Endothelial cell (in vitro differentiated cells): ENCODE data around the gene NBAS. TPM values are rescaled to one million over a fixed set of nuclear protein-coding genes. Genes with fewer than 3 reads are reported as not detected.

Experiments used
- DNase-seq: peaks from one replicate; pipeline ENCODE4 v3.0.0; 2021; ENCODE audit warnings: low spot score
- H3K27ac Mint-ChIP-seq: one replicate; pipeline ENCODE4 v1.8.0; 2021; ENCODE audit warnings: mixed read lengths, inconsistent platforms; ENCODE audit not compliant: unreplicated experiment
- H3K27me3 Mint-ChIP-seq: one replicate; pipeline ENCODE4 v1.8.0; 2021; ENCODE audit warnings: mild to moderate bottlenecking, moderate library complexity, mixed read lengths, inconsistent platforms; ENCODE audit not compliant: unreplicated experiment
- H3K36me3 Mint-ChIP-seq: one replicate; pipeline ENCODE4 v1.8.0; 2021; ENCODE audit warnings: mild to moderate bottlenecking, low read depth, mixed read lengths, inconsistent platforms; ENCODE audit not compliant: unreplicated experiment
- H3K4me1 Mint-ChIP-seq: one replicate; pipeline ENCODE4 v1.8.0; 2021; ENCODE audit warnings: mild to moderate bottlenecking, mixed read lengths, inconsistent platforms; ENCODE audit not compliant: unreplicated experiment
- H3K4me3 Mint-ChIP-seq: one replicate; pipeline ENCODE4 v1.8.0; 2021; ENCODE audit warnings: mild to moderate bottlenecking, mixed read lengths, inconsistent platforms; ENCODE audit not compliant: unreplicated experiment
- H3K9me3 Mint-ChIP-seq: one replicate; pipeline ENCODE4 v1.8.0; 2021; ENCODE audit warnings: mixed read lengths, inconsistent platforms; ENCODE audit not compliant: unreplicated experiment
- CTCF ChIP-seq: fragments of 200-600 bp; sonication (generic); IDR thresholded peaks from one replicate; pipeline ENCODE4 v1.5.0; 2021; ENCODE audit warnings: antibody characterized with exemption; ENCODE audit not compliant: unreplicated experiment
- total RNA-seq: library from RNA; stranded (reverse); fragmentation: NEBNext Ultra II Directional; extraction: Animal tissue kit (Norgen Biotek cat#: 25700); gene quantifications from one replicate; pipeline ENCODE4 v1.2.1, GENCODE V29; 2021; ENCODE audit not compliant: unreplicated experiment

The NBAS gene
- total RNA-seq, 1 donor from 2014 or later: 52.8 TPM

- H3K4me3 Mint-ChIP-seq: no peak overlapping the region
- H3K27ac Mint-ChIP-seq: no peak overlapping the region
- no peak for TF ChIP-seq CTCF
- H3K9me3 Mint-ChIP-seq: no peaks in the 10 kb centered on the region
- H3K27me3 Mint-ChIP-seq: peaks cover 5% of the 10 kb centered on the region
- DNase-seq: no peak
- H3K4me1 Mint-ChIP-seq: peaks cover 23% of the 10 kb centered on the region
- peaks cover 3% of the 10 kb centered on the region for H3K36me3 Mint-ChIP-seq
These were observed 5.4 kb downstream of the NBAS start for GRCh38 chr2:15555760-15556193.

GRCh38 chr2:15554525-15555218 lies 6.5 kb downstream of the NBAS start:
- peaks cover 3% of the 10 kb centered on the region for H3K36me3 Mint-ChIP-seq
- H3K27ac Mint-ChIP-seq: no peak overlapping the region
- H3K4me3 Mint-ChIP-seq: no peak overlapping the region
- no peaks in the 10 kb centered on the region for H3K27me3 Mint-ChIP-seq
- no peak for DNase-seq
- no peaks in the 10 kb centered on the region for H3K9me3 Mint-ChIP-seq
- TF ChIP-seq CTCF: no peak
- peaks cover 13% of the 10 kb centered on the region for H3K4me1 Mint-ChIP-seq

- no peak for TF ChIP-seq CTCF
- Mint-ChIP-seq H3K4me1 (peaks cover 6% of the 10 kb centered on the region), H3K36me3 (peaks cover 3% of the 10 kb centered on the region), H3K9me3 (no peaks in the 10 kb centered on the region), H3K27me3 (no peaks in the 10 kb centered on the region), H3K4me3 (no peak overlapping the region), H3K27ac (no peak overlapping the region)
- DNase-seq: no peak
These were observed 7.2 kb downstream of the NBAS start for GRCh38 chr2:15553951-15554350.

- no peaks in the 10 kb centered on the region for H3K9me3 Mint-ChIP-seq
- H3K27ac Mint-ChIP-seq: no peak overlapping the region
- no peak for DNase-seq
- no peak overlapping the region for H3K4me3 Mint-ChIP-seq
- H3K4me1 Mint-ChIP-seq: peaks cover 6% of the 10 kb centered on the region
- peaks cover 7% of the 10 kb centered on the region for H3K36me3 Mint-ChIP-seq
- H3K27me3 Mint-ChIP-seq: no peaks in the 10 kb centered on the region
- TF ChIP-seq CTCF: no peak
These were observed 7.6 kb downstream of the NBAS start for GRCh38 chr2:15553519-15553918.

GRCh38 chr2:15548974-15549373 lies 12.2 kb downstream of the NBAS start:
- Mint-ChIP-seq H3K36me3 (peaks cover 6% of the 10 kb centered on the region), H3K27ac (no peak overlapping the region), H3K4me1 (no peaks in the 10 kb centered on the region), H3K27me3 (no peaks in the 10 kb centered on the region), H3K4me3 (no peak overlapping the region), H3K9me3 (no peaks in the 10 kb centered on the region)
- no peak for DNase-seq
- no peak for TF ChIP-seq CTCF
